ENCODE data around the gene SH3RF1. TPM values are rescaled to one million over a fixed set of nuclear protein-coding genes. Genes with fewer than 3 reads are reported as not detected.

The SH3RF1 gene
- total RNA-seq (2014; rRNA removed; shearing (Covaris generic)) (12.4 and 22.9 TPM in 2 replicates), polyA plus RNA-seq (2016; fragmentation: Nextera tagmentation; extraction: Ambion mirVana) (6.2 and 7.8 TPM in 2 replicates)
- long read RNA-seq, partial matches to known transcripts, result 3 of 3 reads
- long read RNA-seq, other reads (novel, unspliced or antisense), result 0 of 3 reads

DNA sequence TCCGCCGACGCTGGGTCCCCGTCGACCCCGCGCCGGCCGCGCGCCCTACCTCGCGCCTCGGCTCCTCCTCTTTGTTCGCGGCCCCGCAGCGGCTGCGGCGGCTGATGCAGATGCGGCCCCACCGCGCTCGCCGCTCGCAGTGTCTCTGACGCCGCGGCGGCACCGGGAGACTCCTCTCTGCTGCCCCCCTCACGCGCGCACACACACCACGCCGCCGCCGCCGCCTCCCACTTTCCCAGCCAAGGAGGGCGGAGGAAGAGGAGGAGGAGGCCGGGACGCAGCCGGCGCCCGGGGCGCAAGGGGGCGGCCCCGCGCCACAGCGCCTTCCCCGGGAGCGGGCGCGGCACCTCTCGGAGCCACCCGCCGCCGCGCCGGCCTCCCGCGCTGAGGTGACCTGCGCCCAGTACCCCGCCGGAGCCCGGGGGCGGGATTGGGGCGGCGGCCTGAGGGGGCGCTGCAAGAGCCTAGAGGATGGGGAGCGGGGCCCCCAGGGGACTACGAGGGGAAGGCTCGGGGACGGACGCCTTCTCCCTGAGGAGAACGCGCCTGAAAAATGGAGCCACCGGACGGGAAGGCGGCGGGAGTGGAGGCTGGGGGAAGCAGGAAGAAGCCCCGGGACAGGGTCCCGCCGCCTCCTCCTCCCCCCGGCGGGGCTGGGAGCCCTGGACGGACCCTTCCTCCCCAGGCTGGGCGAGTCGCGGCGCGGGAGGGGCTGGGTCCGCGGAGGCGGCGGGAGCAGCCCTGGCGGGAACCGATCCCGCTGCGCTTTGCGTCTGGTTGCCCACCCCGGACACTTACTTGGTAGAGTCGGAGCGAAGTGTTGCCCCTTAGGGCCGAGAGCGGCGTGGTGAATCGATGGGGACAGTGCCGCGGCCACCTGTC lies at the start of gene SH3RF1:
Gene SH3RF1, minus strand, starts transcription at position 147 of the 882 bp plus-strand sequence. CDS start 1,744 bp downstream, outside the sequence.
- Mint-ChIP-seq H3K4me1 (peaks cover 38% of the 10 kb centered on the region), H3K4me3 (peak within 1 kb of the TSS; percentile 87), H3K36me3 (ENCODE audit: low read depth) (peaks cover under 1% of the 10 kb centered on the region; the same call in 1 of the 3 replicates), H3K9me3 (no peaks in the 10 kb centered on the region), H3K27me3 (ENCODE audit: insufficient read depth, low read depth, poor library complexity) (peaks cover 5% of the 10 kb centered on the region), H3K27ac (peak within 1 kb of the TSS; percentile 76; the same call in 1 of the 2 replicates)
- Histone ChIP-seq H4K20me1 (replicated peaks; ENCODE audit: insufficient read depth) (no peaks in the 10 kb centered on the region), H3K9me2 (ENCODE audit: insufficient read depth) (no peaks in the 10 kb centered on the region), H2AFZ (peak within 1 kb of the TSS; percentile 83), H3K4me1 (ENCODE audit: insufficient read depth) (peaks cover 43% of the 10 kb centered on the region), H3K27ac (ENCODE audit: low read depth) (0 out of 2 replicates have a peak within 1 kb of the TSS, but pooled peaks have one; percentile 47), H3K79me2 (replicated peaks; ENCODE audit: insufficient read depth) (peaks cover 35% of the 10 kb centered on the region), H3K36me3 (ENCODE audit: insufficient read depth) (no peaks in the 10 kb centered on the region), H3F3A (replicated peaks; ENCODE audit: low read depth) (peaks cover 5% of the 10 kb centered on the region; the same call in 1 of the 2 replicates), H3K4me2 (peak within 1 kb of the TSS; percentile 93), H3K4me3 (peak within 1 kb of the TSS; percentile 82), H3K27me3 (ENCODE audit: insufficient read depth) (peaks cover 4% of the 10 kb centered on the region)
- peak; percentile 75 for DNase-seq (ENCODE audit: low spot score)
- peak; percentile 76 for ATAC-seq
- peak; percentile 5 for TF ChIP-seq POLR2AphosphoS5 (IDR thresholded peaks at IDR 0.05; ENCODE audit: low read depth)
- TF ChIP-seq, protein P1, sequence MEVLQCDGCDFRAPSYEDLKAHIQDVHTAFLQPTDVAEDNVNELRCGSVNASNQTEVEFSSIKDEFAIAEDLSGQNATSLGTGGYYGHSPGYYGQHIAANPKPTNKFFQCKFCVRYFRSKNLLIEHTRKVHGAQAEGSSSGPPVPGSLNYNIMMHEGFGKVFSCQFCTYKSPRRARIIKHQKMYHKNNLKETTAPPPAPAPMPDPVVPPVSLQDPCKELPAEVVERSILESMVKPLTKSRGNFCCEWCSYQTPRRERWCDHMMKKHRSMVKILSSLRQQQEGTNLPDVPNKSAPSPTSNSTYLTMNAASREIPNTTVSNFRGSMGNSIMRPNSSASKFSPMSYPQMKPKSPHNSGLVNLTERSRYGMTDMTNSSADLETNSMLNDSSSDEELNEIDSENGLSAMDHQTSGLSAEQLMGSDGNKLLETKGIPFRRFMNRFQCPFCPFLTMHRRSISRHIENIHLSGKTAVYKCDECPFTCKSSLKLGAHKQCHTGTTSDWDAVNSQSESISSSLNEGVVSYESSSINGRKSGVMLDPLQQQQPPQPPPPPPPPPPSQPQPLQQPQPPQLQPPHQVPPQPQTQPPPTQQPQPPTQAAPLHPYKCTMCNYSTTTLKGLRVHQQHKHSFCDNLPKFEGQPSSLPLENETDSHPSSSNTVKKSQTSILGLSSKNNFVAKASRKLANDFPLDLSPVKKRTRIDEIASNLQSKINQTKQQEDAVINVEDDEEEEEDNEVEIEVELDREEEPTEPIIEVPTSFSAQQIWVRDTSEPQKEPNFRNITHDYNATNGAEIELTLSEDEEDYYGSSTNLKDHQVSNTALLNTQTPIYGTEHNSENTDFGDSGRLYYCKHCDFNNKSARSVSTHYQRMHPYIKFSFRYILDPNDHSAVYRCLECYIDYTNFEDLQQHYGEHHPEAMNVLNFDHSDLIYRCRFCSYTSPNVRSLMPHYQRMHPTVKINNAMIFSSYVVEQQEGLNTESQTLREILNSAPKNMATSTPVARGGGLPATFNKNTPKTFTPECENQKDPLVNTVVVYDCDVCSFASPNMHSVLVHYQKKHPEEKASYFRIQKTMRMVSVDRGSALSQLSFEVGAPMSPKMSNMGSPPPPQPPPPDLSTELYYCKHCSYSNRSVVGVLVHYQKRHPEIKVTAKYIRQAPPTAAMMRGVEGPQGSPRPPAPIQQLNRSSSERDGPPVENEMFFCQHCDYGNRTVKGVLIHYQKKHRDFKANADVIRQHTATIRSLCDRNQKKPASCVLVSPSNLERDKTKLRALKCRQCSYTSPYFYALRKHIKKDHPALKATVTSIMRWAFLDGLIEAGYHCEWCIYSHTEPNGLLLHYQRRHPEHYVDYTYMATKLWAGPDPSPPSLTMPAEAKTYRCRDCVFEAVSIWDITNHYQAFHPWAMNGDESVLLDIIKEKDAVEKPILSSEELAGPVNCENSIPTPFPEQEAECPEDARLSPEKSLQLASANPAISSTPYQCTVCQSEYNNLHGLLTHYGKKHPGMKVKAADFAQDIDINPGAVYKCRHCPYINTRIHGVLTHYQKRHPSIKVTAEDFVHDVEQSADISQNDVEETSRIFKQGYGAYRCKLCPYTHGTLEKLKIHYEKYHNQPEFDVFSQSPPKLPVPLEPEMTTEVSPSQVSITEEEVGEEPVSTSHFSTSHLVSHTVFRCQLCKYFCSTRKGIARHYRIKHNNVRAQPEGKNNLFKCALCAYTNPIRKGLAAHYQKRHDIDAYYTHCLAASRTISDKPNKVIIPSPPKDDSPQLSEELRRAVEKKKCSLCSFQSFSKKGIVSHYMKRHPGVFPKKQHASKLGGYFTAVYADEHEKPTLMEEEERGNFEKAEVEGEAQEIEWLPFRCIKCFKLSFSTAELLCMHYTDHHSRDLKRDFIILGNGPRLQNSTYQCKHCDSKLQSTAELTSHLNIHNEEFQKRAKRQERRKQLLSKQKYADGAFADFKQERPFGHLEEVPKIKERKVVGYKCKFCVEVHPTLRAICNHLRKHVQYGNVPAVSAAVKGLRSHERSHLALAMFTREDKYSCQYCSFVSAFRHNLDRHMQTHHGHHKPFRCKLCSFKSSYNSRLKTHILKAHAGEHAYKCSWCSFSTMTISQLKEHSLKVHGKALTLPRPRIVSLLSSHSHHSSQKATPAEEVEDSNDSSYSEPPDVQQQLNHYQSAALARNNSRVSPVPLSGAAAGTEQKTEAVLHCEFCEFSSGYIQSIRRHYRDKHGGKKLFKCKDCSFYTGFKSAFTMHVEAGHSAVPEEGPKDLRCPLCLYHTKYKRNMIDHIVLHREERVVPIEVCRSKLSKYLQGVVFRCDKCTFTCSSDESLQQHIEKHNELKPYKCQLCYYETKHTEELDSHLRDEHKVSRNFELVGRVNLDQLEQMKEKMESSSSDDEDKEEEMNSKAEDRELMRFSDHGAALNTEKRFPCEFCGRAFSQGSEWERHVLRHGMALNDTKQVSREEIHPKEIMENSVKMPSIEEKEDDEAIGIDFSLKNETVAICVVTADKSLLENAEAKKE (CRISPR knock-in tag; IDR thresholded peaks at IDR 0.05), result no peak
- peak; percentile 25 to 34; a peak in 3 of 4 replicates for TF ChIP-seq CTCF (conservative IDR thresholded peaks at IDR 0.05; ENCODE audit: low read depth in 2 of 2)

Measured in GM23338 (cell line).